GM23338 (cell line): ENCODE measurements around the gene NUDT9. TPM values are rescaled to one million over a fixed set of nuclear protein-coding genes. Genes with fewer than 3 reads are reported as not detected.
"Not testable (repeated sequence)": the region's sequence is repeated elsewhere in the genome, so short reads cannot be mapped to it uniquely, and the experiment has no call there.

Experiments
- ATAC-seq: fragments of 200-7000 bp; cut with Tn5 transposase; 3 replicates; pipeline ENCODE4 v1.9.1; 2020
- DNase-seq: peaks from one replicate; pipeline ENCODE4 v3.0.0-alpha.2; 2015; ENCODE audit warnings: low spot score
- H2AFZ ChIP-seq: fragments of 200-600 bp; sonication (generic); 2 replicates; pipeline ENCODE4 v1.8.0; 2016; ENCODE audit warnings: antibody characterized with exemption, mild to moderate bottlenecking, moderate library complexity
- H3F3A ChIP-seq: fragments of 200-600 bp; sonication (generic); replicated peaks from 2 replicates; pipeline ENCODE4 v1.8.0; 2017; ENCODE audit warnings: antibody characterized with exemption, mixed run types, low read depth
- H3K27ac ChIP-seq: fragments of 200-600 bp; sonication (generic); 2 replicates; pipeline ENCODE4 v1.6.1; 2016; ENCODE audit warnings: low read depth
- H3K27me3 ChIP-seq: fragments of 200-600 bp; sonication (generic); 2 replicates; pipeline ENCODE4 v1.8.0; 2016; ENCODE audit warnings: mild to moderate bottlenecking, mixed run types, moderate library complexity; ENCODE audit not compliant: insufficient read depth
- H3K36me3 ChIP-seq: fragments of 200-600 bp; sonication (generic); 2 replicates; pipeline ENCODE4 v1.8.0; 2016; ENCODE audit warnings: mild to moderate bottlenecking; ENCODE audit not compliant: insufficient read depth
- H3K4me1 ChIP-seq: fragments of 200-600 bp; sonication (generic); 2 replicates; pipeline ENCODE4 v1.8.0; 2016; ENCODE audit warnings: mild to moderate bottlenecking, moderate library complexity; ENCODE audit not compliant: insufficient read depth
- H3K4me2 ChIP-seq: fragments of 200-600 bp; sonication (generic); 2 replicates; pipeline ENCODE4 v1.7.1; 2017; ENCODE audit warnings: mixed run types
- H3K4me3 ChIP-seq: fragments of 200-600 bp; sonication (generic); 2 replicates; pipeline ENCODE4 v1.6.1; 2016; ENCODE audit warnings: mixed run types
- H3K79me2 ChIP-seq: fragments of 200-600 bp; sonication (generic); replicated peaks from 2 replicates; pipeline ENCODE4 v1.8.0; 2017; ENCODE audit warnings: mild to moderate bottlenecking; ENCODE audit not compliant: insufficient read depth
- H3K9me2 ChIP-seq: fragments of 200-600 bp; sonication (generic); 2 replicates; pipeline ENCODE4 v1.8.0; 2017; ENCODE audit not compliant: insufficient read depth
- H4K20me1 ChIP-seq: fragments of 200-600 bp; sonication (generic); replicated peaks from 2 replicates; pipeline ENCODE4 v1.8.0; 2017; ENCODE audit warnings: mild to moderate bottlenecking; ENCODE audit not compliant: insufficient read depth
- H3K27ac Mint-ChIP-seq: 2 replicates; pipeline ENCODE4 v1.8.0; 2020; ENCODE audit warnings: inconsistent platforms, mild to moderate bottlenecking, moderate library complexity, mixed read lengths
- H3K27me3 Mint-ChIP-seq: 3 replicates; pipeline ENCODE4 v1.8.0; 2022; ENCODE audit warnings: low read depth, mild to moderate bottlenecking, moderate library complexity, mixed read lengths, inconsistent platforms; ENCODE audit not compliant: insufficient read depth, poor library complexity
- H3K36me3 Mint-ChIP-seq: 3 replicates; pipeline ENCODE4 v1.8.0; 2021; ENCODE audit warnings: low read depth, mild to moderate bottlenecking, inconsistent platforms, moderate library complexity, mixed read lengths
- H3K4me1 Mint-ChIP-seq: 3 replicates; pipeline ENCODE4 v1.8.0; 2020; ENCODE audit warnings: mild to moderate bottlenecking, inconsistent platforms, mixed read lengths
- H3K4me3 Mint-ChIP-seq: 3 replicates; pipeline ENCODE4 v1.8.0; 2021; ENCODE audit warnings: moderate library complexity, mild to moderate bottlenecking, inconsistent platforms, mixed read lengths
- H3K9me3 Mint-ChIP-seq: 3 replicates; pipeline ENCODE4 v1.8.0; 2020; ENCODE audit warnings: moderate library complexity, mild to moderate bottlenecking, inconsistent platforms, mixed read lengths
- CREB1 ChIP-seq: fragments of 250-450 bp; sonication (Bioruptor Pico); IDR thresholded peaks from 2 replicates; pipeline ENCODE4 v1.5.0; 2020; ENCODE audit warnings: low read depth, mild to moderate bottlenecking, moderate library complexity
- EZH2phosphoT487 ChIP-seq: fragments of 200-600 bp; sonication (generic); IDR thresholded peaks from one replicate; pipeline ENCODE4 v1.8.1; 2018; ENCODE audit warnings: antibody characterized with exemption; ENCODE audit not compliant: unreplicated experiment
- JUNB ChIP-seq: IDR thresholded peaks from one replicate; pipeline ENCODE4 v1.6.1; 2016; ENCODE audit warnings: antibody characterized with exemption; ENCODE audit not compliant: unreplicated experiment
- NANOG ChIP-seq: IDR thresholded peaks from 2 replicates; pipeline ENCODE4 v1.6.1; 2016; ENCODE audit warnings: antibody characterized with exemption, borderline replicate concordance
- POLR2AphosphoS5 ChIP-seq: IDR thresholded peaks from 2 replicates; pipeline ENCODE4 v1.6.1; 2016; ENCODE audit warnings: antibody characterized with exemption, low read depth
- STAT1 ChIP-seq: IDR thresholded peaks from one replicate; pipeline ENCODE4 v1.6.1; 2016; ENCODE audit warnings: antibody characterized with exemption; ENCODE audit not compliant: unreplicated experiment
- ZNF331 ChIP-seq: fragments of 250-450 bp; sonication (Bioruptor Pico); IDR thresholded peaks from 2 replicates; pipeline ENCODE4 v1.5.0; 2020; ENCODE audit warnings: low read depth, mild to moderate bottlenecking, moderate library complexity
- polyA plus RNA-seq: library from polyadenylated mRNA; unstranded; fragments of >200 nt; fragmentation: Nextera tagmentation; extraction: Ambion mirVana; gene quantifications from 2 replicates; pipeline ENCODE4 v1.2.1, GENCODE V29; 2016
- total RNA-seq: library from RNA; depleted of rRNA; stranded (reverse); fragments of >200 nt; shearing (Covaris generic); gene quantifications from 2 replicates; pipeline ENCODE4 v1.2.3, GENCODE V29; 2014
- TF ChIP-seq, protein P1 (sequence below): IDR thresholded peaks from 2 replicates; pipeline ENCODE4 v1.6.1; 2016; ENCODE audit warnings: antibody characterized with exemption
- TF ChIP-seq, protein P2 (sequence below), 2 experiments: fragments of 200-600 bp in 1 of 2; sonication (generic) in 1 of 2; conservative IDR thresholded peaks; 2 replicates each; pipeline versions ENCODE4 v1.5.1 to v1.6.1; 2016 to 2017; ENCODE audit warnings: antibody characterized with exemption in 2 of 2, low read depth in 2 of 2, mild to moderate bottlenecking in 2 of 2, moderate library complexity in 1 of 2
- TF ChIP-seq, protein P3 (sequence below): IDR thresholded peaks from one replicate; pipeline ENCODE4 v1.6.1; 2018; ENCODE audit warnings: antibody characterized with exemption; ENCODE audit not compliant: unreplicated experiment
- TF ChIP-seq, protein P4 (sequence below): fragments of 250-450 bp; sonication (Bioruptor Pico); IDR thresholded peaks from 2 replicates; pipeline ENCODE4 v1.5.0; 2020; ENCODE audit warnings: mild to moderate bottlenecking, moderate library complexity

The NUDT9 gene
- total and polyA plus RNA-seq, 2 experiments from 2014 or later, result 22.9 to 43.4 TPM

DNA sequence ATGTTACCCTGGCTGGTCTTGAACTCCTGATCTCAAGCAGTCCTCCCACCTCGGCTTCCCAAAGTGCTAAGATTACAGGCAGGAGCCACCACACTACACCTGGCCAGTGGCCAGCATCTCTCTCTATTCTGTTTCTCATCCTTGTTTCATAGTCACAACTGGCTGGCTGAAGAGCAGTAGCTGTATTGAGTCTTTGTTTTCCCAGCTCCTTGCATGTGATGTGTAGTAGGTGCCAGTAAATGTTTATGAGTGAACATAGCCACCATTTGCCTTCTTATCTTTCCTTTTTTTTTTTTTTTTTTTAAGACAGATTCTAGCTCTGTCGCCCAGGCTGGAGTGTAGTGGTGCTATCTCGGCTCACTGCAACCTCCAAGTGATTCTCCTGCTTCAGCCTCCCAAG lies 23.6 kb downstream of the NUDT9 start:
- Mint-ChIP-seq H3K4me1 (no peaks in the 10 kb centered on the region), H3K9me3 (no peaks in the 10 kb centered on the region), H3K27me3 (peaks cover 3% of the 10 kb centered on the region), H3K27ac (no peak overlapping the region), H3K4me3 (no peak overlapping the region), H3K36me3 (peaks cover 19% of the 10 kb centered on the region)
- no peak overlapping the region for H3K27ac ChIP-seq
- peaks cover 11% of the 10 kb centered on the region for H4K20me1 ChIP-seq
- H3F3A ChIP-seq, result no peaks in the 10 kb centered on the region
- TF ChIP-seq, protein P1, sequence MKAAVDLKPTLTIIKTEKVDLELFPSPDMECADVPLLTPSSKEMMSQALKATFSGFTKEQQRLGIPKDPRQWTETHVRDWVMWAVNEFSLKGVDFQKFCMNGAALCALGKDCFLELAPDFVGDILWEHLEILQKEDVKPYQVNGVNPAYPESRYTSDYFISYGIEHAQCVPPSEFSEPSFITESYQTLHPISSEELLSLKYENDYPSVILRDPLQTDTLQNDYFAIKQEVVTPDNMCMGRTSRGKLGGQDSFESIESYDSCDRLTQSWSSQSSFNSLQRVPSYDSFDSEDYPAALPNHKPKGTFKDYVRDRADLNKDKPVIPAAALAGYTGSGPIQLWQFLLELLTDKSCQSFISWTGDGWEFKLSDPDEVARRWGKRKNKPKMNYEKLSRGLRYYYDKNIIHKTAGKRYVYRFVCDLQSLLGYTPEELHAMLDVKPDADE, result no peak
- no peak for TF ChIP-seq POLR2AphosphoS5
- TF ChIP-seq NANOG, result no peak
- TF ChIP-seq, protein P2, sequence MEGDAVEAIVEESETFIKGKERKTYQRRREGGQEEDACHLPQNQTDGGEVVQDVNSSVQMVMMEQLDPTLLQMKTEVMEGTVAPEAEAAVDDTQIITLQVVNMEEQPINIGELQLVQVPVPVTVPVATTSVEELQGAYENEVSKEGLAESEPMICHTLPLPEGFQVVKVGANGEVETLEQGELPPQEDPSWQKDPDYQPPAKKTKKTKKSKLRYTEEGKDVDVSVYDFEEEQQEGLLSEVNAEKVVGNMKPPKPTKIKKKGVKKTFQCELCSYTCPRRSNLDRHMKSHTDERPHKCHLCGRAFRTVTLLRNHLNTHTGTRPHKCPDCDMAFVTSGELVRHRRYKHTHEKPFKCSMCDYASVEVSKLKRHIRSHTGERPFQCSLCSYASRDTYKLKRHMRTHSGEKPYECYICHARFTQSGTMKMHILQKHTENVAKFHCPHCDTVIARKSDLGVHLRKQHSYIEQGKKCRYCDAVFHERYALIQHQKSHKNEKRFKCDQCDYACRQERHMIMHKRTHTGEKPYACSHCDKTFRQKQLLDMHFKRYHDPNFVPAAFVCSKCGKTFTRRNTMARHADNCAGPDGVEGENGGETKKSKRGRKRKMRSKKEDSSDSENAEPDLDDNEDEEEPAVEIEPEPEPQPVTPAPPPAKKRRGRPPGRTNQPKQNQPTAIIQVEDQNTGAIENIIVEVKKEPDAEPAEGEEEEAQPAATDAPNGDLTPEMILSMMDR (conservative IDR thresholded peaks at IDR 0.05; ENCODE audit: low read depth in 2 of 2), result no peak
- TF ChIP-seq ZNF331 (CRISPR knock-in tag), result no peak
- TF ChIP-seq, protein P3, sequence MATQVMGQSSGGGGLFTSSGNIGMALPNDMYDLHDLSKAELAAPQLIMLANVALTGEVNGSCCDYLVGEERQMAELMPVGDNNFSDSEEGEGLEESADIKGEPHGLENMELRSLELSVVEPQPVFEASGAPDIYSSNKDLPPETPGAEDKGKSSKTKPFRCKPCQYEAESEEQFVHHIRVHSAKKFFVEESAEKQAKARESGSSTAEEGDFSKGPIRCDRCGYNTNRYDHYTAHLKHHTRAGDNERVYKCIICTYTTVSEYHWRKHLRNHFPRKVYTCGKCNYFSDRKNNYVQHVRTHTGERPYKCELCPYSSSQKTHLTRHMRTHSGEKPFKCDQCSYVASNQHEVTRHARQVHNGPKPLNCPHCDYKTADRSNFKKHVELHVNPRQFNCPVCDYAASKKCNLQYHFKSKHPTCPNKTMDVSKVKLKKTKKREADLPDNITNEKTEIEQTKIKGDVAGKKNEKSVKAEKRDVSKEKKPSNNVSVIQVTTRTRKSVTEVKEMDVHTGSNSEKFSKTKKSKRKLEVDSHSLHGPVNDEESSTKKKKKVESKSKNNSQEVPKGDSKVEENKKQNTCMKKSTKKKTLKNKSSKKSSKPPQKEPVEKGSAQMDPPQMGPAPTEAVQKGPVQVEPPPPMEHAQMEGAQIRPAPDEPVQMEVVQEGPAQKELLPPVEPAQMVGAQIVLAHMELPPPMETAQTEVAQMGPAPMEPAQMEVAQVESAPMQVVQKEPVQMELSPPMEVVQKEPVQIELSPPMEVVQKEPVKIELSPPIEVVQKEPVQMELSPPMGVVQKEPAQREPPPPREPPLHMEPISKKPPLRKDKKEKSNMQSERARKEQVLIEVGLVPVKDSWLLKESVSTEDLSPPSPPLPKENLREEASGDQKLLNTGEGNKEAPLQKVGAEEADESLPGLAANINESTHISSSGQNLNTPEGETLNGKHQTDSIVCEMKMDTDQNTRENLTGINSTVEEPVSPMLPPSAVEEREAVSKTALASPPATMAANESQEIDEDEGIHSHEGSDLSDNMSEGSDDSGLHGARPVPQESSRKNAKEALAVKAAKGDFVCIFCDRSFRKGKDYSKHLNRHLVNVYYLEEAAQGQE, result no peak
- TF ChIP-seq STAT1, result no peak
- TF ChIP-seq JUNB, result no peak
- TF ChIP-seq, protein P4, sequence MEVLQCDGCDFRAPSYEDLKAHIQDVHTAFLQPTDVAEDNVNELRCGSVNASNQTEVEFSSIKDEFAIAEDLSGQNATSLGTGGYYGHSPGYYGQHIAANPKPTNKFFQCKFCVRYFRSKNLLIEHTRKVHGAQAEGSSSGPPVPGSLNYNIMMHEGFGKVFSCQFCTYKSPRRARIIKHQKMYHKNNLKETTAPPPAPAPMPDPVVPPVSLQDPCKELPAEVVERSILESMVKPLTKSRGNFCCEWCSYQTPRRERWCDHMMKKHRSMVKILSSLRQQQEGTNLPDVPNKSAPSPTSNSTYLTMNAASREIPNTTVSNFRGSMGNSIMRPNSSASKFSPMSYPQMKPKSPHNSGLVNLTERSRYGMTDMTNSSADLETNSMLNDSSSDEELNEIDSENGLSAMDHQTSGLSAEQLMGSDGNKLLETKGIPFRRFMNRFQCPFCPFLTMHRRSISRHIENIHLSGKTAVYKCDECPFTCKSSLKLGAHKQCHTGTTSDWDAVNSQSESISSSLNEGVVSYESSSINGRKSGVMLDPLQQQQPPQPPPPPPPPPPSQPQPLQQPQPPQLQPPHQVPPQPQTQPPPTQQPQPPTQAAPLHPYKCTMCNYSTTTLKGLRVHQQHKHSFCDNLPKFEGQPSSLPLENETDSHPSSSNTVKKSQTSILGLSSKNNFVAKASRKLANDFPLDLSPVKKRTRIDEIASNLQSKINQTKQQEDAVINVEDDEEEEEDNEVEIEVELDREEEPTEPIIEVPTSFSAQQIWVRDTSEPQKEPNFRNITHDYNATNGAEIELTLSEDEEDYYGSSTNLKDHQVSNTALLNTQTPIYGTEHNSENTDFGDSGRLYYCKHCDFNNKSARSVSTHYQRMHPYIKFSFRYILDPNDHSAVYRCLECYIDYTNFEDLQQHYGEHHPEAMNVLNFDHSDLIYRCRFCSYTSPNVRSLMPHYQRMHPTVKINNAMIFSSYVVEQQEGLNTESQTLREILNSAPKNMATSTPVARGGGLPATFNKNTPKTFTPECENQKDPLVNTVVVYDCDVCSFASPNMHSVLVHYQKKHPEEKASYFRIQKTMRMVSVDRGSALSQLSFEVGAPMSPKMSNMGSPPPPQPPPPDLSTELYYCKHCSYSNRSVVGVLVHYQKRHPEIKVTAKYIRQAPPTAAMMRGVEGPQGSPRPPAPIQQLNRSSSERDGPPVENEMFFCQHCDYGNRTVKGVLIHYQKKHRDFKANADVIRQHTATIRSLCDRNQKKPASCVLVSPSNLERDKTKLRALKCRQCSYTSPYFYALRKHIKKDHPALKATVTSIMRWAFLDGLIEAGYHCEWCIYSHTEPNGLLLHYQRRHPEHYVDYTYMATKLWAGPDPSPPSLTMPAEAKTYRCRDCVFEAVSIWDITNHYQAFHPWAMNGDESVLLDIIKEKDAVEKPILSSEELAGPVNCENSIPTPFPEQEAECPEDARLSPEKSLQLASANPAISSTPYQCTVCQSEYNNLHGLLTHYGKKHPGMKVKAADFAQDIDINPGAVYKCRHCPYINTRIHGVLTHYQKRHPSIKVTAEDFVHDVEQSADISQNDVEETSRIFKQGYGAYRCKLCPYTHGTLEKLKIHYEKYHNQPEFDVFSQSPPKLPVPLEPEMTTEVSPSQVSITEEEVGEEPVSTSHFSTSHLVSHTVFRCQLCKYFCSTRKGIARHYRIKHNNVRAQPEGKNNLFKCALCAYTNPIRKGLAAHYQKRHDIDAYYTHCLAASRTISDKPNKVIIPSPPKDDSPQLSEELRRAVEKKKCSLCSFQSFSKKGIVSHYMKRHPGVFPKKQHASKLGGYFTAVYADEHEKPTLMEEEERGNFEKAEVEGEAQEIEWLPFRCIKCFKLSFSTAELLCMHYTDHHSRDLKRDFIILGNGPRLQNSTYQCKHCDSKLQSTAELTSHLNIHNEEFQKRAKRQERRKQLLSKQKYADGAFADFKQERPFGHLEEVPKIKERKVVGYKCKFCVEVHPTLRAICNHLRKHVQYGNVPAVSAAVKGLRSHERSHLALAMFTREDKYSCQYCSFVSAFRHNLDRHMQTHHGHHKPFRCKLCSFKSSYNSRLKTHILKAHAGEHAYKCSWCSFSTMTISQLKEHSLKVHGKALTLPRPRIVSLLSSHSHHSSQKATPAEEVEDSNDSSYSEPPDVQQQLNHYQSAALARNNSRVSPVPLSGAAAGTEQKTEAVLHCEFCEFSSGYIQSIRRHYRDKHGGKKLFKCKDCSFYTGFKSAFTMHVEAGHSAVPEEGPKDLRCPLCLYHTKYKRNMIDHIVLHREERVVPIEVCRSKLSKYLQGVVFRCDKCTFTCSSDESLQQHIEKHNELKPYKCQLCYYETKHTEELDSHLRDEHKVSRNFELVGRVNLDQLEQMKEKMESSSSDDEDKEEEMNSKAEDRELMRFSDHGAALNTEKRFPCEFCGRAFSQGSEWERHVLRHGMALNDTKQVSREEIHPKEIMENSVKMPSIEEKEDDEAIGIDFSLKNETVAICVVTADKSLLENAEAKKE (CRISPR knock-in tag), result no peak
- no peak for TF ChIP-seq EZH2phosphoT487
- TF ChIP-seq CREB1 (CRISPR knock-in tag), result no peak
- no peak overlapping the region for H3K4me2 ChIP-seq
- H3K4me1 ChIP-seq, result no peaks in the 10 kb centered on the region
- no peak overlapping the region for H2AFZ ChIP-seq
- ATAC-seq (no peak), DNase-seq (no peak)
- no peak overlapping the region for H3K4me3 ChIP-seq
- H3K36me3 ChIP-seq, result peaks cover 8% of the 10 kb centered on the region; the same call in 1 of the 2 replicates
- no peaks in the 10 kb centered on the region; the same call in 1 of the 2 replicates for H3K79me2 ChIP-seq
- no peaks in the 10 kb centered on the region for H3K9me2 ChIP-seq
- H3K27me3 ChIP-seq, result no peaks in the 10 kb centered on the region

DNA sequence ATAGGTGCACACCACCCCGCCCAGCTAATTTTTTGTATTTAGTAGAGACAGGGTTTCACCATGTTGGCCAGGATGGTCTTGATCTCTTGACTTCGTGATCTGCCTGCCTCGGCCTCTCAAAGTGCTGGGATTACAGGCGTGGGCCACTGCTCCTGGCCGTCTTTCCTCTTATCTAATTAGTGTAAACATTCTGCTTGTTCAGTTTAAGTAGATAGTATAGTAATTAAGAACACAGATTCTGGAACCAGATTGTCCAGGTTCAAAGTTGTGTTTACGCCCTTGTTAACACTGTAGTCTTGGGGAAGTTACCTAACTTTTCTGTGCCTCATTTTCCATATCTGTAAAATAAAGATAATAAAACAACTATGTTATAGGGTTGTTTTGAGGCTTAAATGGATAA lies 24.0 kb downstream of the NUDT9 start:
- Histone ChIP-seq H3K36me3 (peaks cover 12% of the 10 kb centered on the region; the same call in 1 of the 2 replicates), H4K20me1 (peaks cover 11% of the 10 kb centered on the region)
- peaks cover 23% of the 10 kb centered on the region for H3K36me3 Mint-ChIP-seq
- not testable (repeated sequence) for ATAC-seq, H3K4me3 ChIP-seq, H3K9me2 ChIP-seq, H3K4me1 Mint-ChIP-seq, H3K27me3 ChIP-seq, DNase-seq, H3F3A ChIP-seq, H3K27ac ChIP-seq, H3K79me2 ChIP-seq, H3K27me3 Mint-ChIP-seq, H3K27ac Mint-ChIP-seq, H3K4me1 ChIP-seq, H3K4me2 ChIP-seq, H3K4me3 Mint-ChIP-seq, H2AFZ ChIP-seq, H3K9me3 Mint-ChIP-seq
